SIG-M5 treated with dmso at 0.1 percent for 504 hours (cell line): ENCODE results near the gene LPGAT1.
"Not testable (repeated sequence)": the region's sequence is repeated elsewhere in the genome, so short reads cannot be mapped to it uniquely, and the experiment has no call there.

Source experiments
- DNase-seq: peaks from one replicate; lab custom pipeline; 2025; ENCODE audit not compliant: unreplicated experiment; lab: John Stamatoyannopoulos, UW

The LPGAT1 gene

GRCh38 chr1:211830328-211831142, at the start of gene LPGAT1:
Gene LPGAT1 (minus strand): TSS chr1:211830763. CDS start chr1:211829296, 1,467 bp downstream.
- peak; percentile 64 for DNase-seq

GRCh38 chr1:211879475-211879874, 48.9 kb upstream of the LPGAT1 start:
- no peak for DNase-seq

- no peak for DNase-seq
These were observed 46.5 kb upstream of the LPGAT1 start for GRCh38 chr1:211876851-211877590.

- no peak for DNase-seq
These were observed 45.0 kb upstream of the LPGAT1 start for GRCh38 chr1:211875541-211875940.

GRCh38 chr1:211874521-211875347, 44.2 kb upstream of the LPGAT1 start:
- DNase-seq: no peak

GRCh38 chr1:211873731-211874130, 43.2 kb upstream of the LPGAT1 start:
- not testable (repeated sequence) for DNase-seq

- DNase-seq: no peak
These were observed 39.6 kb upstream of the LPGAT1 start for GRCh38 chr1:211870156-211870555.

- DNase-seq: no peak
These were observed 34.6 kb upstream of the LPGAT1 start for GRCh38 chr1:211865180-211865579.

GRCh38 chr1:211859405-211859804, 28.8 kb upstream of the LPGAT1 start:
- no peak for DNase-seq

- DNase-seq: no peak
These were observed 20.6 kb upstream of the LPGAT1 start for GRCh38 chr1:211851174-211851573.

- DNase-seq: no peak
These were observed 13.1 kb upstream of the LPGAT1 start for GRCh38 chr1:211843507-211844298.

GRCh38 chr1:211843018-211843417, 12.5 kb upstream of the LPGAT1 start:
- no peak for DNase-seq

- DNase-seq: no peak
These were observed 12.0 kb upstream of the LPGAT1 start for GRCh38 chr1:211842518-211842917.

- no peak for DNase-seq
These were observed 8.5 kb upstream of the LPGAT1 start for GRCh38 chr1:211839106-211839505.

GRCh38 chr1:211833174-211833820, 2.7 kb upstream of the LPGAT1 start:
- peak; percentile 29 for DNase-seq

- no peak for DNase-seq
These were observed 2.1 kb upstream of the LPGAT1 start for GRCh38 chr1:211832661-211833060.

GRCh38 chr1:211831558-211832323, 1.2 kb upstream of the LPGAT1 start:
- no peak for DNase-seq

GRCh38 chr1:211830055-211830327, 572 bp downstream of the LPGAT1 start:
- DNase-seq: no peak

- peak; percentile 68 for DNase-seq
These were observed 1.1 kb downstream of the LPGAT1 start for GRCh38 chr1:211829343-211830054.
